ENCODE measurements around the gene CACNA2D1. TPM values are rescaled to one million over a fixed set of nuclear protein-coding genes. Genes with fewer than 3 reads are reported as not detected.

Gene CACNA2D1
- total RNA-seq, 1 experiment from 2014 or later, result 0.77 TPM

- Histone ChIP-seq H3K4me3 (ENCODE audit: low read length) (no peak overlapping the region), H3K9me2 (replicated peaks; ENCODE audit: low read length) (no peaks in the 10 kb centered on the region), H3K4me2 (ENCODE audit: low read length) (no peak overlapping the region), H3K27me3 (ENCODE audit: low read length) (no peaks in the 10 kb centered on the region), H2AFZ (ENCODE audit: low read length) (no peak overlapping the region), H3F3A (ENCODE audit: low read length, unreplicated experiment) (no peaks in the 10 kb centered on the region), H3K36me3 (ENCODE audit: low read depth, low read length) (no peaks in the 10 kb centered on the region), H4K20me1 (ENCODE audit: low read length) (no peaks in the 10 kb centered on the region), H3K27ac (ENCODE audit: low read length) (no peak overlapping the region), H3K9me3 (ENCODE audit: low read length) (no peaks in the 10 kb centered on the region), H3K9ac (ENCODE audit: low read length) (no peak overlapping the region), H3K4me1 (ENCODE audit: insufficient read depth, low read length) (peaks cover 13% of the 10 kb centered on the region; the same call in 1 of the 2 replicates), H3K79me2 (ENCODE audit: low read length) (no peaks in the 10 kb centered on the region)
- no TSS peak for BruUV-seq (replicated peaks)
- DNase-seq, result no peak
- TF ChIP-seq EZH2 (IDR thresholded peaks at IDR 0.05; ENCODE audit: low read length, unreplicated experiment), result no peak
- TF ChIP-seq EZH2phosphoT487 (IDR thresholded peaks at IDR 0.05; ENCODE audit: borderline replicate concordance, low read length), result no peak
- TF ChIP-seq CTCF (conservative IDR thresholded peaks at IDR 0.05; ENCODE audit: low read depth, low read length), result no peak
- POLR2A ChIA-PET (ENCODE audit: unreplicated experiment), result no interaction called here
- intact Hi-C loops (cut with micrococcal nuclease), result no loop called here
- CTCF ChIA-PET, result no interaction called here
- ATAC-seq, result no peak
Measured at GRCh38 chr7:82035456-82035855, 408.1 kb downstream of the CACNA2D1 start.

- Histone ChIP-seq H3K4me1 (ENCODE audit: insufficient read depth, low read length) (peaks cover 13% of the 10 kb centered on the region; the same call in 1 of the 2 replicates), H3K4me3 (ENCODE audit: low read length) (no peak overlapping the region), H3K36me3 (ENCODE audit: low read depth, low read length) (no peaks in the 10 kb centered on the region), H3K79me2 (ENCODE audit: low read length) (no peaks in the 10 kb centered on the region), H4K20me1 (ENCODE audit: low read length) (no peaks in the 10 kb centered on the region), H3K27ac (ENCODE audit: low read length) (no peak overlapping the region), H3K4me2 (ENCODE audit: low read length) (no peak overlapping the region), H3K27me3 (ENCODE audit: low read length) (no peaks in the 10 kb centered on the region), H3F3A (ENCODE audit: low read length, unreplicated experiment) (no peaks in the 10 kb centered on the region), H3K9me3 (ENCODE audit: low read length) (no peaks in the 10 kb centered on the region), H3K9ac (ENCODE audit: low read length) (no peak overlapping the region), H2AFZ (ENCODE audit: low read length) (no peak overlapping the region), H3K9me2 (replicated peaks; ENCODE audit: low read length) (no peaks in the 10 kb centered on the region)
- no TSS peak for BruUV-seq (replicated peaks)
- TF ChIP-seq CTCF (conservative IDR thresholded peaks at IDR 0.05; ENCODE audit: low read depth, low read length) (no peak), EZH2phosphoT487 (IDR thresholded peaks at IDR 0.05; ENCODE audit: borderline replicate concordance, low read length) (no peak), EZH2 (IDR thresholded peaks at IDR 0.05; ENCODE audit: low read length, unreplicated experiment) (no peak)
- ATAC-seq, result no peak
- CTCF ChIA-PET, result no interaction called here
- no peak for DNase-seq
- intact Hi-C loops (cut with micrococcal nuclease), result no loop called here
- POLR2A ChIA-PET (ENCODE audit: unreplicated experiment), result no interaction called here
Measured at GRCh38 chr7:82032901-82033300, 410.7 kb downstream of the CACNA2D1 start.

GRCh38 chr7:82029236-82029913 is 414.2 kb downstream of the CACNA2D1 start:
- no peak for TF ChIP-seq CTCF (conservative IDR thresholded peaks at IDR 0.05; ENCODE audit: low read depth, low read length)
- intact Hi-C loops (cut with micrococcal nuclease), result no loop called here
- H4K20me1 ChIP-seq (ENCODE audit: low read length), result no peaks in the 10 kb centered on the region
- no TSS peak for BruUV-seq (replicated peaks)
- no peak overlapping the region for H2AFZ ChIP-seq (ENCODE audit: low read length)
- ChIA-PET CTCF (no interaction called here), POLR2A (ENCODE audit: unreplicated experiment) (no interaction called here)
- no peaks in the 10 kb centered on the region; the same call in 1 of the 2 replicates for H3K27me3 ChIP-seq (ENCODE audit: low read length)
- no peak overlapping the region for H3K27ac ChIP-seq (ENCODE audit: low read length)
- no peaks in the 10 kb centered on the region for H3F3A ChIP-seq (ENCODE audit: low read length, unreplicated experiment)
- H3K4me1 ChIP-seq (ENCODE audit: insufficient read depth, low read length), result no peaks in the 10 kb centered on the region
- H3K4me3 ChIP-seq (ENCODE audit: low read length), result no peak overlapping the region
- H3K9me3 ChIP-seq (ENCODE audit: low read length), result no peaks in the 10 kb centered on the region
- no peaks in the 10 kb centered on the region for H3K9me2 ChIP-seq (replicated peaks; ENCODE audit: low read length)
- no peaks in the 10 kb centered on the region for H3K79me2 ChIP-seq (ENCODE audit: low read length)
- DNase-seq (no peak), ATAC-seq (no peak)
- H3K9ac ChIP-seq (ENCODE audit: low read length), result no peak overlapping the region
- no peaks in the 10 kb centered on the region for H3K36me3 ChIP-seq (ENCODE audit: low read depth, low read length)
- no peak overlapping the region for H3K4me2 ChIP-seq (ENCODE audit: low read length)

Measured in PC-3 (cell line).